Effector CD8-positive, alpha-beta T cell (primary cell): ENCODE measurements around the gene DOCK1.

ENCODE experiments used
- DNase-seq: peaks from one replicate; lab custom pipeline; 2025; lab: John Stamatoyannopoulos, UW

The DOCK1 gene

DNA sequence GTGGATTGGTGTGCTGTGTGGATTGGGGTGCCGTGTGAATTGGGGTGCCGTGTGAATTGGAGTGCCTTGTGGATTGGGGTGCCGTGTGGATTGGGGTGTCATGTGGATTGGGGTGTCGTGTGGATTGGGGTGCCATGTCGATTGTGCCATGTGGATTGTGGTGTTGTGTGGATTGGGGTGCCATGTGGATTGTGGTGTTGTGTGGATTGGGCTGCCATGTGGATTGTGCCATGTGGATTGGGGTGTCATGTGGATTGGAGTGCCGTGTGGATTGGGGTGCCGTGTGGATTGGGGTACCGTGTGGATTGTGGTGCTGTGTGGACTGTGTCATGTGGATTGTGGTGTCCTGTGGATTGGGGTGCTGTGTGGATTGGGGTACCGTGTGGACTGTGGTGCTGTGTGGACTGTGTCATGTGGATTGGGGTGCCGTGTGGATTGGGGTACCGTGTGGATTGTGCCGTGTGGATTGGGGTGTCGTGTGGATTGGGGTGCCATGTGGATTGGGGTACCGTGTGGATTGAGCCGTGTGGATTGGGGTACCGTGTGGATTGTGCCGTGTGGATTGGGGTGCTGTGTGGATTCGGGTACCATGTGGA is 523.3 kb downstream of the DOCK1 start:
- DNase-seq: no peak

- no peak for DNase-seq
Measured at GRCh38 chr10:127429601-127430312, 524.5 kb downstream of the DOCK1 start.

- no peak for DNase-seq
Measured at GRCh38 chr10:127431525-127431924, 526.3 kb downstream of the DOCK1 start.

DNA sequence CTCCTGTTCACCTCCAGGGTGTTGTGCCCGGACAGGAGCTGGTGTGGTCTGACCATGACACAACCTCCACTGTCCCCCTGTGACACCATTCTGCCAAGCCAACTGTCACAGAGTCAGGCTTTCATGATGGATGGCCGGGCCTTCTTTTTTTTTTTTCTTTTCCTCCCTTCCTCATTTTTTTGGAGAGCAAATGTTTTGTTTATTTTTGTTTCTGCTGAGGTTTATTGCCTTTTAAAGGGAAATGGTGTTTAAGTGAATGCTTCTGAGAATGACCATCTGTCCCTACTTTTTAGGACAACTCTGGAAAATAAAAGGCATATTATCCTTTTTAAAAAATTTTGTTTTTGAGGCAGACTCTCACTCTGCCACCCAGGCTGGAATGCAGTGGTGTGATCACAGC is 528.8 kb downstream of the DOCK1 start:
- no peak for DNase-seq

- DNase-seq: no peak
Measured at GRCh38 chr10:127435246-127435645, 530.0 kb downstream of the DOCK1 start.

- no peak for DNase-seq
Measured at GRCh38 chr10:127440371-127440770, 535.1 kb downstream of the DOCK1 start.

DNA sequence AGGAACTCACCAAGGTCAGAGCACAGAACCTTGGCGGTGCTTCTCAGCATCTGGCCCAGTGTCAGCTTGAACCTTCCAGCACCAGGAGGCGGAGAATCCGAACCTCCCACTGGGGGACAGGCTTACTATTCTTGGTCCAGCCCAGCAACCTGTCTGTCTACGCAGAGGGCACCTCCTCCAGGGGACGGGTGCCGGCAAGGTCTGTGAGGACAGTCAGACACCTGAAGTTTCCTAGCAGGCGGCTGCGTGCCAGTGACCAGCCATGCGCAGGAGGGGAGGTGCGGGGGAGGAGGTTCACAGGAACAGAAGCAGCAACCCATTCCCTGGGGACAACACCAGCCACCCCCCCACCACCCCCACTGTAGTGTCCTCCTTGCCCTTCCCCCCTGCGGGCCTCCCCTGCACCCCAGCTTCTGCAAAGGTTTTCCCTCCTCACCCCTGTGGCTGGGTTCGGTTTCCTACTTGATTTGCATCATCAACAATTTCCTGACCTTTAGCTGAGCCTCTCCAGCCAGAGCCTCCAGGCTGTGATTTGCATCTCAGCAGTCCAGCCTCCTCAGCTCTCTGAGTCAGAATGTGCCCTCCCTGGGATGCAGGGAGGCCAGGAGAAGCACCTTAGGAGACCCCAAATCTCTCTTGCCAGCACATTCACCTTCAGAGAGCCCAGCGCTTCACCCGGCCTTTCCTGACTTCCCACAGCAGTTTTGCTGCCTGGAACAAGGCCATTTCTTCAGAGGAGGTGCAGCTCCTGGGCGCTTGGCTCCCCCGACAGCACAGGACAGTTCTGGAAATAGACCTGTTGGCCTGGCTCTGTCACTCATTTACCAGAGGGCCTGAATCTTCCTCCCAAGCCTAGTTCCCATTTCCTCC is 536.4 kb downstream of the DOCK1 start:
- DNase-seq: no peak

DNA sequence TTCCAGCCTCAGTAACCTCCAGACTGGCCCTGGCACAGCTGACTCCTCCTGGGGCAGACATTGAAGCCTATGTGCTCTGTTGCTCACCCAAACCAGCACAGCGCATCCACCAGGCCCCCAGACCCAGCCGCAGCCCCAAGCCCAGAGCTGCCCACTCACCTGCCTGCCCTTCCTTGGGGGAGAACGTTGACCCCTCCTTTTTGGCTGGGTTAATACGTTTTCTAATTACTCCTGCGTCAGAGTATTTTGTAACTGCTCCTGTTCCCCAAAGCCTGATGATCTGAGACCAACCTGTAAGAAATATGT is 536.9 kb downstream of the DOCK1 start:
- no peak for DNase-seq

DNA sequence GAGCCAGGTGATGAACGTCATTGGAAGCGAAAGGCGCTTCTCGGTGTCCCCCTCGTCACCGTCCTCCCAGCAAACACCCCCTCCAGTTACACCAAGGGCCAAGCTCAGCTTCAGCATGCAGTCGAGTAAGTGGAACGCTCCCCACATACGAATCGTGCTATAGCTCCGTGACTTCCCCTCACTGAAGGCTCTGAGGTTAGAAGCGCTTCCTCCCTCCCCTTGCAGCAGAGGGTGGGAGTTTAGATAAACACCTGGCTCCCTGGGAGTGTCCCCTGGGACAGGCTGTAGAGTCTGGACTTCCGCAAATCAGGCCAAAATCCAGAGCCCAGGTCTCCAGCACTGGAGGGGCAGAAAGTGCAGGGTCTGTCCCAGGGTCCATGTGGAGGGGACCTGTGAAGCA is 538.9 kb downstream of the DOCK1 start:
- DNase-seq: no peak

GRCh38 chr10:127447197-127447596 is 542.0 kb downstream of the DOCK1 start:
- DNase-seq: no peak

- DNase-seq: no peak
Measured at GRCh38 chr10:127449490-127449889, 544.3 kb downstream of the DOCK1 start.

GRCh38 chr10:127450644-127451043 is 545.4 kb downstream of the DOCK1 start:
- no peak for DNase-seq

DNA sequence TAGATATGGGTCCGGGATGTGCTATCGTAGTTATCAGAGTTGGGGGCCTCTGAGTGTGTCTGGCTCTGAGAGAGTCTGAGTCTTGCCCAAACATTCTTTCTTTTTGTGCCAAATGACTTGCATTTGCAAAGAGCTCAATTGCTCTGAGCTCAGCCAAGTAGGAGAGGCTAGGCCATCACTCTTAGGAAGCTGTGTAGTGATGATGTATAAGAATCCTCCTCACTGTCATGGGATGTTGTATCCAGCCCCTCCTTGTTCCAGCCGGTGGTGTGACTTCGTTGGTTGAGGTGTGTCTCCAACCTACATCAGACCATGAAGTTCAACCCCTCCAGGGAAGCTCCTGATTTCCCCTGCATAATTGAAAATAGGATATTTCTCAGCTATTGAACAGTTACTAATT is 546.4 kb downstream of the DOCK1 start:
- no peak for DNase-seq

DNA sequence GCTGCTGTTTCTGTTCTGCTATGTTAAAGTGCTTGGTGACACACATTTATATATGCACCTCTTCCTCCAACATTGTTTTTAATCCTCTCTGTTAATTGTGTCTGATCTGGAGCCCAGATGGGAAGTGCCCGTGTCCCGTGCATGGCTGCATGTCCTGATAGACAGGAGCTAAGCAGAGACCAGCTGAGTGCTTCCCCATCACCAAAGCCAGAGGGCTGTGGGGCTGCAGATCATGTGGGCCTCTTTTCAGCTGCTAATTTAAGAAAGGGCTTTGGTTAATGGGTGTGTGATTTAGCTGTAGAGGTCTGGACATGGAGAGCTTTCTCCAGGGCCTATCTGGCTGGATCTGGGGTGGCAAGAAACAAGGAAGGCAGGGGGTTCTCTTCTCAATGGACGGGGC is 547.3 kb downstream of the DOCK1 start:
- DNase-seq: no peak

DNA sequence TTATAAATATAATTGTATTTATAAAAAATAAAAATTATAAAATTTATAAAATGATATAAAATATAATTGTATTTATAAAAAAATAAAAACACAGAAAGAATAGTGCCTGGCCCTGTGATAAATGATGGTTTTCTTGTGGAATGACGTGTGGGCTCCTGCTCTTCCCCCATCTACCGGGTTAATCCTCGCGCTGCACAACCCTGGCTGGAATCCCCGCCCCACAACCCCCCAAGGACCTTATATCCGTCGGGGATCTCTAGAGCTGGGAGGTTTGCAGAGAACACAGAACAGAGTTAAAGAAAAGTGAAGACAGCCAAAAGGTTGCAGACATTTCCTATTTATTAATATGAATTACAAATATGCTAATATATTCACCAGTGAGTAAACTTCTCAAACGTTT is 548.5 kb downstream of the DOCK1 start:
- DNase-seq: no peak

DNA sequence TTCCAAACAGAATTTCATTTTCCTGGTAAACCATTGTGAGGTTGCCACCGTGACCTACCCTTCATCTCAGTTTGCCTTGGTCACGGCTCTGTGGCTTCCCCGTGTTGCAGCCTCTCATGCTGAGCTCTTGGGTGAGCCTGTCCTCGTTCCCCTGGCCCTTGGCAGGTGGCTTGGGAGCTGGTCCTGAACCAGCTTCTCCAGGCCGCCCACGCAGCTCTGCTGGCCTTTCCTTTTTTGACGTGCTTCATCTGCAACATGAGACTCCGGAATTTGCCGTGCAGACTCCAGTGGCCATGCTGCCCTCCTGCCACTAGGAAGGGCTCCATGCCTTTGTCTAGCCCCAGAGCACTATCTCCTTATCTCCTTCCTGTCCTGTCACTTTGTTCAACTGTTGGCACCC is 550.9 kb downstream of the DOCK1 start:
- DNase-seq: no peak

DNA sequence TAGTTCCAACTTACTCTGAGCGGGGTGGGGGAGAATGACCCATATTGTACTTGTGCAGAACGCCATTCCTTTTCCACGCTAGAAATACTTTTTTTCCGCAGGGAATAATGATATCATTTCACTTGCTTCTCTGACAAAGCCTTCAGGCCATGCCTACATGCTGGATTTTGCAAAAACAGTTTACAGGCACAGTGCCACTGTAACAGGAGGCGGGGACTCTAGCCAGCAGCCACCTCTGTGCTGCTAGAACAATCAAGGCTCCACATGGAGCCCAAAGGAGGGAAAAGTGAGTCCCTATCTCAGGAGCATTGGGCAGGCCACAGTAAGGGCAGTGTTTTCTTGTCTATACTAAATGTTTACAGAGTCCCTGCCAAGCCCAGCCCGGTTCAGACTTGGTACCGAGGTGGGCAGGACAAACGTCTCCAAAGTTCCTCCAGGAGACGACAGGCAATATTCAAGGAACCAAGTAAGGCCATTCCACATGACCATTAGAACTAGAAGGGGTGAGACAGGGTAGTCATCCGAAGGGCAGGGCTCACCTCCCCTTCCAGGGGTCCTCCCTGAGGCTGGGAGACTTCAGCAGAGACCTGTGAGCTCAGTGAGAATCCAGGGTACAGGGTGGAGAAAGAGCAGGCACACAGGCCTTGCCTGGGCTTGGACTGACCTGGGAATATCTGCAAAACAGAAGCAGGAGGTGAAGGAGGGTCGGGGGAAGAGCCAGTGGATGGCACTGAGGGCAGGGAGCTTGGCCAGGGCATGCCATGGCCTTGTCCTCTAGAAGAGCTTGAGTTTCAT is 553.0 kb downstream of the DOCK1 start:
- DNase-seq: no peak

DNA sequence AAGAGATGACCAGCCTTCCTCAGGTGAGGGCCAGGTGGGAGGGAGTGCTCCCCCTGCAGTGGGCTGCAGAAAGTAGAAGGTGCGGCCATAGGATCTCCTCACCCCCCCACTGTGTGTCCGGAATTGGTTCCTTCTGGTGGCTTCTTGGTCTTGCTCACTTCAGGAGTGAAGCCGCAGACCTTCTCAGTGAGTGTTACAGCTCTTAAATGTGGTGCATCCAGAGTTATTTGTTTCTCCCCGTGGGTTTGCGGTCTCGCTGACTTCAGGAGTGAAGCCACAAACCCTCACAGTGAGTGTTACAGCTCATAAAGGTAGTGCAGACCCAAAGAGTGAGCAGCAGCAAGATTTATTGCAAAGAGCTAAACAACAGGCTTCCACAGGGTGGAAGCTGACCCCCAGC is 553.6 kb downstream of the DOCK1 start:
- DNase-seq: no peak

DNA sequence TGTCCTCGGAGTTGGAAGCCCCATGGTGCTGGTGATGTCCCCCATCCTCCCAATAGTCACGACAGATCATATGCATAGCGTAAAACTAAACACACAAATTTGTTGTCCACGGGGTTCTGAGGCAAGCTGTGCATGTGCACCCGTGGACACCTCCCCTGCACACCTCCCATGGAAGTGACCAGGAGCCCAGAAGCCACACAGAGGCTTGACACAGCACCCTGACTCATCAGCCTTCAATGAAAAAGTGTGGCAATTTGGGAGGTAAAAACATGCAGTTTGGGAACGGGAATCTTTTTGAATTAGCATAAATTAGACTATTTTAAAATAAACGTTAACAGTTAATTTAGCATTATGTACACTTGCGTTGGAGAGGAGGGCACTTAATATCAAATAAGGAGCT is 554.7 kb downstream of the DOCK1 start:
- no peak for DNase-seq

DNA sequence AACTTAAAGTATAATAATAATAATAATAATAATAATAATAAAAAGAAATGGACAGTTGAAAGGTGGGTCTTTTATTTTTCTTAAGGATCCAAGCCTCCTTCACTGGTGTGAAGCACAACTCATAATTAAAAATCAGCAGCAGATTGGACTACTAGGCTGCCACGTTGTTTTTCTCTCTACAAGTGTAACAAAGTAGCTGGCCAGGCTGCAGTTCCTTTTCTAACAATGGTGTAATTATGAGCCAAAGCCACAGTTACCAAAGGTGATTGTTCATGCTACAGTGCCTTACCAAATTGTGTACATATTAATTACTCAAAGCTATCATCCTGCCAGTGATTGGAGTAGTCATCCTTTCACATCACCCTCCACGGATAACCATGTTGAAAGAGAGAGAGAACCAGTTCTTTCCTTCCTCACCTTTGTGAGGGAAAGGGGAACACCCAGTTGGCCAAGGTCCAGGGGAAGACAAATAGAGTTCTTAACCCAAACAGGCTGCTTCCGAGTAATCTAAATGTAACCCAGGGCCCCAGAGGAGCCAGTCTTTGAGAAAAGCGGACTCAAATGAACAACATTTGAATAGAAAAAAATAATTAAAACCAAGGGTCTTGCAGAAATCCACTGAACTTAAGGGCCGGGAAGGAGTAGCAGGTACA is 557.5 kb downstream of the DOCK1 start:
- DNase-seq: no peak

DNA sequence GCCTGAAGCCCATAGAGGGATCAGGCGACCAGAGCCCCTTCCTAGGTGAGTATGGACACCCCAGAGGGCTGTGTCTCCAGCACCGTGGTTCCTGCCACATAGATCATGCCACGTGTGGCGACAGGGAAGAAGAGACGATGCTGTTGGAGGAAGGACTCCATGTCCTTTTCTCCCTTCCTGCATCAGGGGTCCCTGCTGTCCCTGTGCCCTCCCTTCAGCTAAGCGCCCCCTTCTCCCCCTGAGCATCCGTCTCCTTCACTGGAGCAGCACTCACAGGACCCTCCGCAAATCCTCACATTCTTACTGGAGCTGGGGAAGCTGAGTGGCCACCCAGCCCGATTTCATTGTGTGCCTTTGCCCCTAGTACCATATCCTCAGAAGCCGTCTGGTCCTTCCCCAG is 558.3 kb downstream of the DOCK1 start:
- no peak for DNase-seq

DNA sequence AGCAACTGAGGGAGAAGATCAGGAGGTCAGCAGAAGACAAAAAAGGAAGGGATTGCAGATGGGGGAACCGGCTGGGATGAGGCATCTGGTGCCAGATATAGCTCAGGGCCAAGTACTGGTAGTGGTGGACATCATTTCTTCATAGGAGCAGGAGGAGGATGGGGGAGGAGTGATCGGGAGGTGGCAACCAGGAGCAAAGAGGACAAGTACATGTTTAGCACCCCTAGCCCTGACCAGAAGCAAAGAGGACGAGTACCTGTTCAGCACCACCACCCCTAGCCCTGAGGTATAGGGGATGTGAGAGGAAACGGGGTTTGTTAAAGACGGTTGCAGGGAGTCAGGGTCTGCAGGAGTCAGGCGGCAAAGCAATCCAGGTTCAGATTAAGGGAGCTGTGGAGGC is 559.3 kb downstream of the DOCK1 start:
- DNase-seq: no peak
